GM12864 (cell line): ENCODE results near the gene MAD1L1.

ENCODE experiments used
- DNase-seq: peaks from one replicate; pipeline ENCODE4 v3.0.0-alpha.2; 2011; ENCODE audit warnings: low read depth
- H3K4me3 ChIP-seq: 2 replicates; pipeline ENCODE4 v1.5.1; 2011; ENCODE audit warnings: mild to moderate bottlenecking, low read depth, low read length, control low read depth
- TF ChIP-seq, protein P1 (sequence below): IDR thresholded peaks from 2 replicates; pipeline ENCODE4 v1.5.1; 2011; ENCODE audit warnings: low read depth, mild to moderate bottlenecking, moderate library complexity, low read length, control low read depth, inconsistent platforms; ENCODE audit errors: missing control alignments

Gene MAD1L1

DNA sequence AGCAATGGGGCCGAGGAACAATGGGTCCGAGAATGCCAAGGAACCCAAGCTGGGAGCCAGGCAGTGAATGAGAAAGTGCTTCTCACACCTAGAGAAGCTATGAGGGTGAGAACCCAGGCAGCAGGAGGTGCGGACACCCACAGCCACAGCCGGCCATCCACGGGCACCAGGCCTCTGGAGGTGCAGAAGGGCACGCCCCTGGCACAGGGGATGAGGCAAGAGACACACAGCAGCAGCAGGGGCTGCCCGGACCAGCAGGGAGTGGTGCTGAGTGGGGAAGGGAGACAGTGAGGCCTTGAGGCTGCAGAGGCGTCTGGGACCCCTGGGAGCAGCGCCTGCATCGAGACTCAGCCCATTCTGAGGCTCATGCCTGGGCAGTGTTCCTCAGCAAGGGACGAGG, 135.3 kb downstream of the MAD1L1 start:
- DNase-seq, result no peak
- H3K4me3 ChIP-seq, result no peak overlapping the region
- TF ChIP-seq, protein P1, sequence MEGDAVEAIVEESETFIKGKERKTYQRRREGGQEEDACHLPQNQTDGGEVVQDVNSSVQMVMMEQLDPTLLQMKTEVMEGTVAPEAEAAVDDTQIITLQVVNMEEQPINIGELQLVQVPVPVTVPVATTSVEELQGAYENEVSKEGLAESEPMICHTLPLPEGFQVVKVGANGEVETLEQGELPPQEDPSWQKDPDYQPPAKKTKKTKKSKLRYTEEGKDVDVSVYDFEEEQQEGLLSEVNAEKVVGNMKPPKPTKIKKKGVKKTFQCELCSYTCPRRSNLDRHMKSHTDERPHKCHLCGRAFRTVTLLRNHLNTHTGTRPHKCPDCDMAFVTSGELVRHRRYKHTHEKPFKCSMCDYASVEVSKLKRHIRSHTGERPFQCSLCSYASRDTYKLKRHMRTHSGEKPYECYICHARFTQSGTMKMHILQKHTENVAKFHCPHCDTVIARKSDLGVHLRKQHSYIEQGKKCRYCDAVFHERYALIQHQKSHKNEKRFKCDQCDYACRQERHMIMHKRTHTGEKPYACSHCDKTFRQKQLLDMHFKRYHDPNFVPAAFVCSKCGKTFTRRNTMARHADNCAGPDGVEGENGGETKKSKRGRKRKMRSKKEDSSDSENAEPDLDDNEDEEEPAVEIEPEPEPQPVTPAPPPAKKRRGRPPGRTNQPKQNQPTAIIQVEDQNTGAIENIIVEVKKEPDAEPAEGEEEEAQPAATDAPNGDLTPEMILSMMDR, result no peak

DNA sequence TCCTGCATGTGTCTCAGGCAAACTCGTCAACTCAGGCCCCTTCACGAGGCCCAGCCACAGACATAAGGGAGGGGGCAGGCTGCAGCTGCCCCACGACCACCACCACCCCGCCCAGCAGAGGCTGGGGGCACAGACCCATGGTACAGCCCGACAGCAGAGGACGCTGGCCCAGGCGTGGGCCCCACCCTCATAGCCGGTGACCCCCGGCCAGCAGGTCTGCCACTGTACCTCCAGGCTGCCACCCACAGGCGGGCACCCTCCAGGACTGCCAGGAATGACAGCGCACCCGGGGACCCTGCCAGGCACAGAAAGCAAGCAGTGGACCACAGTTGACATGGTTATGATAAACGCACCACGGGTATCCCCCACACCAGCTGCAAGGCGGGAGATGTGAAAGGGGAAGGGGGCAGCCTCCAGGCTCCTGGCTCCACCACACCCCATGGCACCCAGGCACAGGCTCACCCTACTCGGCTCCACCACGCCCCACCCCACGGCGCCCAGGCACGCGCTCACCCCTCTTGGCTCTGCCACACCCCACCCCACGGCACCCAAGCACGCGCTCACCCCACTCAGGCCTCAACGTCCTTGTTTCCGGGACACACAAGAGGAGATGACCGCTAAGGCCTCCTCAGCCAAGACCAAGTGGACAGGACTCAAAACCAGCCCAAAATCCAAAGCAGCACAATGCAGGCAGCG, 135.9 kb downstream of the MAD1L1 start:
- H3K4me3 ChIP-seq, result no peak overlapping the region
- DNase-seq, result no peak
- TF ChIP-seq, protein P1, result no peak

DNA sequence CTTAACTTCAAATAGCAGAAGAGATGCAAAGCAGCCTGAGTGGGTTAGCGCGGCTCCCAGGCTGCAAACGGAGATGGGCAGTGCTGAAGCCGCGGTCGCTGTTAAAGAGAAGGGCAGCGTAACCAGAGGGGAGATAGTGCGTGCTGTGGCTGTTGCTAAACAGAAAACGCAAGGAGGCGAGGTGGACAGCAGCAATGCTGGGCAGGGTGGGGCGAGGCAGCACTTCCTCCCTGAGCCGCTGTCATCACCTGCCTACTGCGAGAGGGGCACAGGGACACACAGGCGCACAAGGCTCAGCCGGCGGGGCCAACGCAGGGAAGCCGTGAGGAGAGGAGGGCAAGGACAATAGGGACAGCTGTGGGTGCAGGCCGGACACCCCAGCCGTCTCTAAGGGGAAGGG, 137.3 kb downstream of the MAD1L1 start:
- no peak overlapping the region for H3K4me3 ChIP-seq
- TF ChIP-seq, protein P1, result no peak
- no peak for DNase-seq

DNA sequence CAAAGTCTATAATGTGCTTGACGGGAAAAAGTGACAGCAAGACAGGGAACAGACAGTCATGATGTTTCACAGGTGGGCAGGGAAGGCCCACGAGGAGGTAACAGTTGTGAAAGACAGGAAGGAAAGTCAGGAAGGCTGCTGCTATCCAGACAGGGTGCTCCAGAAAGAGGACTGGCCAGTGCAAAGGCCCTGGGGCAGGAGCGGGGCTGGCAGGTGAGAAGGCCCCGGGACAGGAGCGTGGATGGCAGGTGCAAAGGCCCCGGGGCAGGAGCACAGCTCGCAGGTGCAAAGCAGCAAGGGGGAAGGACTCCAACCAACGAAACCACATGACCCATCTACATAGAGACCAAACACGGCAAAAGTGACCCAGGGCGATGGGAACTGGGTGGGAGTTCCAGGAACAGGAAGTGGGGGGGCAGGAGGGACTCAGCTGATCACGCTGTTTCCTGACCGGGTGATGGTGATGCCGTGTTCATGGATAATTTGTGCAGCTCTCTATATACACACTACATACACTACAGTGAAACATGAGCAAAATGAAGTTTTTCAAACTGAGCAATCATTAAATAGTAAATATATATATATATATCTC, 138.2 kb downstream of the MAD1L1 start:
- TF ChIP-seq, protein P1, result no peak
- DNase-seq, result no peak
- H3K4me3 ChIP-seq, result no peak overlapping the region

DNA sequence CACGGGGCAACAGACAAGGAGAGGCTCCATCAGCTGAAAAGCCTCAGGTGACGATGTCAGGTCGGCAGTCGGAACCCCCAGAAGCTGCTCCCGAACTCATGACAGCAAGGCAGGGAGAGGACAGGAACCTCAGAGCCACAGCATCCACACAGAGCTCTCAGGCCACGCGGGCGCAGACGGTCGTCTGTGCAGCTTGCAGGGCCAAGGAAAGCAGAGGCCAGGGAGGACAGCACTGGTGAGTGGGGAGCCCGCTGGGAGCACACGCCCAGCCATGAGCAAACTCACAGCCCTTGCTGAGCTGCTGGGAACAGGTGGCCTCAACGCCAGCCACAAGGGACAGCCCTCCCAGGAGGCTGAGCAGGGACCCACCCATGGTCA, 138.9 kb downstream of the MAD1L1 start:
- TF ChIP-seq, protein P1, result no peak
- DNase-seq, result no peak
- H3K4me3 ChIP-seq, result no peak overlapping the region

DNA sequence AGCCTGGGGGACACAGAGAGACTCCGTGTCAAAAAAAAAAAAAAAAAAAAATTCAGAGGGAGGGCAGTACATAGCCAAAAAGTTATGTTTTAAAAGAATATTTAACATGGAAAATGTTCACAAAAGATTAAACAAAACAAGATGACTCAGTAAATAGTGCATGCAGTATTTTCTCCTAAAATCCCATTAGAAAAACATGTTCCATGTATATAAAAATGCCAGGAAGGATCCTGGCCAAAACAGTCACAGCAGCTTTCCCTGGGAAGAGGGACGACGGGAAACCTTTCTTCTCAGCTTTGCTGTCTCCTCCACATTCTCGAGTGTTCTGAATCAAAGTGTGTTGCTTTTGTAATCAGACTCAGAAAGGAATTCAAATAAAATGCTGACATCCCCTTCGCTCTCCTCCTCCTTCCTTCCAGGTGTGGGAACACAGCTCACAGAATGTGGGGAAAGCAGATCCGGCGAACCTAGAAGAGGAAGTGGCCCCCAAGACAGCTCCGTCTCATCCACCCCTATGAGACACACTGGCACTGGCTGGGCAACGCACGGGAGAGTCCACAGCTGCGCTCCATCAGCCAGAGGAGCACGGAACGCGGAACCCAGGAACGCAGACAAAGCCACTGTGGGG, 139.4 kb downstream of the MAD1L1 start:
- H3K4me3 ChIP-seq, result no peak overlapping the region
- TF ChIP-seq, protein P1, result no peak
- DNase-seq, result no peak
